Mesenchymal stem cell (in vitro differentiated cells and primary cell): ENCODE data around the gene FAHD1. TPM values are rescaled to one million over a fixed set of nuclear protein-coding genes. Genes with fewer than 3 reads are reported as not detected.
A peak's percentile ranks its signal among the peaks of the same experiment; 100 is the strongest.

Experiments used
- DNase-seq: peaks from one replicate; pipeline ENCODE4 v3.0.0-alpha.2; 2013
- H2AFZ ChIP-seq: one replicate; pipeline ENCODE4 v1.6.1; 2013; ENCODE audit warnings: low read depth, mild to moderate bottlenecking, control low read depth, inconsistent platforms, low read length, moderate library complexity
- H2AK5ac ChIP-seq: 2 replicates; pipeline ENCODE4 v1.6.1; 2013; ENCODE audit warnings: low read length, moderate library complexity, mild to moderate bottlenecking, inconsistent platforms; ENCODE audit not compliant: severe bottlenecking
- H2BK120ac ChIP-seq: one replicate; pipeline ENCODE4 v1.6.1; 2013; ENCODE audit warnings: low read depth, mild to moderate bottlenecking, inconsistent platforms, low read length, moderate library complexity
- H2BK12ac ChIP-seq, 2 experiments: one replicate each; pipeline ENCODE4 v1.6.1; 2013; ENCODE audit warnings: inconsistent platforms in 2 of 2, low read length in 2 of 2, mild to moderate bottlenecking in 2 of 2, moderate library complexity in 2 of 2, control low read depth in 1 of 2
- H2BK15ac ChIP-seq: one replicate; pipeline ENCODE4 v1.6.1; 2013; ENCODE audit warnings: mild to moderate bottlenecking, low read depth, inconsistent platforms; ENCODE audit not compliant: poor library complexity, severe bottlenecking
- H2BK5ac ChIP-seq: 2 replicates; pipeline ENCODE4 v1.6.1; 2013; ENCODE audit warnings: low read depth, mild to moderate bottlenecking, low read length, control low read depth, inconsistent platforms; ENCODE audit not compliant: poor library complexity, severe bottlenecking
- H3K14ac ChIP-seq, 2 experiments: one replicate each; pipeline ENCODE4 v1.6.1; 2013; ENCODE audit warnings: inconsistent platforms in 2 of 2, low read length in 2 of 2, control low read depth in 1 of 2, mild to moderate bottlenecking in 1 of 2, moderate library complexity in 1 of 2
- H3K18ac ChIP-seq, 2 experiments: one replicate each; pipeline ENCODE4 v1.6.1; 2013; ENCODE audit warnings: inconsistent platforms in 2 of 2, low read length in 2 of 2, control low read depth in 1 of 2, low read depth in 1 of 2, mild to moderate bottlenecking in 1 of 2
- H3K23ac ChIP-seq, 2 experiments: one replicate each; pipeline ENCODE4 v1.6.1; 2013; ENCODE audit warnings: inconsistent platforms in 2 of 2, low read length in 2 of 2, mild to moderate bottlenecking in 2 of 2, moderate library complexity in 2 of 2, control low read depth in 1 of 2
- H3K27ac ChIP-seq: 2 replicates; pipeline ENCODE4 v1.5.1; 2013; ENCODE audit warnings: mild to moderate bottlenecking, moderate library complexity, low read length, control low read depth, inconsistent platforms; ENCODE audit not compliant: poor library complexity, severe bottlenecking
- H3K27me3 ChIP-seq, 2 experiments: 2 replicates each; pipeline versions ENCODE4 v1.6.1 to v1.7.0; 2013; ENCODE audit warnings: low read length in 2 of 2, mild to moderate bottlenecking in 2 of 2, moderate library complexity in 2 of 2, control low read depth in 1 of 2, inconsistent platforms in 1 of 2; ENCODE audit not compliant: control insufficient read depth in 1 of 2, insufficient read depth in 1 of 2
- H3K36me3 ChIP-seq, 2 experiments: 2 replicates each; pipeline versions ENCODE4 v1.6.1 to v1.7.0; 2013; ENCODE audit warnings: low read length in 2 of 2, control low read depth in 1 of 2, inconsistent platforms in 1 of 2, low read depth in 1 of 2, mild to moderate bottlenecking in 1 of 2; ENCODE audit not compliant: insufficient read depth in 2 of 2, control insufficient read depth in 1 of 2
- H3K4ac ChIP-seq, 2 experiments: one replicate each; pipeline ENCODE4 v1.6.1; 2013; ENCODE audit warnings: inconsistent platforms in 2 of 2, low read length in 2 of 2, mild to moderate bottlenecking in 2 of 2, moderate library complexity in 2 of 2, control low read depth in 1 of 2, low read depth in 1 of 2
- H3K4me1 ChIP-seq: 2 replicates; pipeline ENCODE4 v1.6.1; 2013; ENCODE audit warnings: low read depth, low read length, control low read depth; ENCODE audit not compliant: control insufficient read depth, insufficient read depth
- H3K4me2 ChIP-seq: 2 replicates; pipeline ENCODE4 v1.6.1; 2013; ENCODE audit warnings: low read length, mild to moderate bottlenecking, inconsistent platforms; ENCODE audit not compliant: poor library complexity, severe bottlenecking
- H3K4me3 ChIP-seq, 2 experiments: 2 replicates each; pipeline versions ENCODE4 v1.5.1 to v1.7.0; 2013; ENCODE audit warnings: low read length in 2 of 2, mild to moderate bottlenecking in 2 of 2, control low read depth in 1 of 2, low read depth in 1 of 2; ENCODE audit not compliant: insufficient read depth in 1 of 2
- H3K79me1 ChIP-seq: replicated peaks from 2 replicates; pipeline ENCODE4 v1.6.1; 2013; ENCODE audit warnings: mild to moderate bottlenecking, control low read depth, low read length, inconsistent platforms; ENCODE audit not compliant: poor library complexity, severe bottlenecking
- H3K9ac ChIP-seq: 2 replicates; pipeline ENCODE4 v1.7.0; 2013; ENCODE audit warnings: mild to moderate bottlenecking, low read length, moderate library complexity
- H3K9me3 ChIP-seq: 2 replicates; pipeline ENCODE4 v1.7.0; 2013; ENCODE audit warnings: mild to moderate bottlenecking, low read length; ENCODE audit not compliant: control insufficient read depth
- H4K8ac ChIP-seq: one replicate; pipeline ENCODE4 v1.6.1; 2013; ENCODE audit warnings: inconsistent platforms, mild to moderate bottlenecking, low read length, moderate library complexity
- H4K91ac ChIP-seq: one replicate; pipeline ENCODE4 v1.6.1; 2013; ENCODE audit warnings: mild to moderate bottlenecking, low read length, inconsistent platforms
- WGBS: methylation state at CpG from one replicate; pipeline ENCODE4 v1.1.7; 2013; ENCODE audit warnings: mixed read lengths; 5-methylcytosine and 5-hydroxymethylcytosine counted together
- polyA plus RNA-seq, 2 experiments: library from polyadenylated mRNA; stranded (reverse); fragments of 200-250 nt; gene quantifications; one replicate each; pipeline ENCODE4 v1.2.3, GENCODE V29; 2013

The FAHD1 gene
- 44.9 TPM for polyA plus RNA-seq (2013, experiment 1 of 2)
- 44.5 TPM for polyA plus RNA-seq (2013, experiment 2 of 2)

DNA sequence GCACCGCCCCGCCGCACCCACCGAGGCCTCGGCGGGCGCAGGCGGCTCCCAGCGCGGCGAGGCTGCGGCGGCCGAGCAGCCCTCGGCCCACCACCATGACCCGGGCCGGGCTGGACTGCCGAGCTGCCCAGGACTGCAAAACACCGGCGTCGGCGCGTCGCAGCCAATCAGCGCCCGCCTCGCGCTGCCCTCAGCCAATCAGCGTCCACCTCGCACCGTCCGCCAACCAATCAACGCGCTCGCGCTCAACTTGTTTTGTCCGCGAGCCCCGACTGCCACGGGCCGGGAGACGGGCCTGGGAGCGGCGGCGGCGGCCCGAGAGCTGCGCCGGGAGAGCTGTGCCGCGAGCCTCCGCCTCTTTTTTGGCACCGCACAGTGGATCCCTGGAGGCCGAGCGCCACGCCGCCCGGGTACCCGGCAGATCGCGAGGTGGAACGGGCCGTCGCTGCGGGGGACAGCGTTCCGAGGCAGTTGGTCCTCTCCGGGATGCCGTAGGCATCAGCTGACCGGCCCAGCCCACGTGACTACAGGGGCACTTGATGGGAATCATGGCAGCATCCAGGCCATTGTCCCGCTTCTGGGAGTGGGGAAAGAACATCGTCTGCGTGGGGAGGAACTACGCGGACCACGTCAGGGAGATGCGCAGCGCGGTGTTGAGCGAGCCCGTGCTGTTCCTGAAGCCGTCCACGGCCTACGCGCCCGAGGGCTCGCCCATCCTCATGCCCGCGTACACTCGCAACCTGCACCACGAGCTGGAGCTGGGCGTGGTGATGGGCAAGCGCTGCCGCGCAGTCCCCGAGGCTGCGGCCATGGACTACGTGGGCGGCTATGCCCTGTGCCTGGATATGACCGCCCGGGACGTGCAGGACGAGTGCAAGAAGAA lies at the start of gene FAHD1, which contains the start of gene HAGH:
Gene FAHD1 (plus strand): TSS at position 516 of the 883 bp plus-strand sequence. CDS start 33 bp downstream, at position 549.
Gene HAGH (minus strand): TSS at position 135 of the 883 bp plus-strand sequence. CDS start 38 bp downstream, at position 97.
- Histone ChIP-seq H2AFZ (peak within 1 kb of the TSS; percentile 94), H3K79me1 (peaks cover 28% of the 10 kb centered on the region), H3K23ac (peak within 1 kb of the TSS in 1 of 2 experiments; percentile 98), H3K4me3 (peak within 1 kb of the TSS; percentile 95 to 96), H3K9ac (peak within 1 kb of the TSS; percentile 88), H2BK12ac (peak within 1 kb of the TSS in 1 of 2 experiments; percentile 83), H3K4me2 (peak within 1 kb of the TSS; percentile 97), H3K4me1 (peaks cover 20% of the 10 kb centered on the region), H2BK5ac (peak within 1 kb of the TSS; percentile 94), H2BK120ac (peak within 1 kb of the TSS; percentile 37), H3K4ac (peak within 1 kb of the TSS; percentile 91 to 94), H3K36me3 (peaks cover 17 to 34% of the 10 kb centered on the region in 2 experiments), H3K9me3 (no peaks in the 10 kb centered on the region), H4K8ac (peak within 1 kb of the TSS; percentile 96), H4K91ac (peak within 1 kb of the TSS; percentile 96), H3K27me3 (no peaks in the 10 kb centered on the region), H2AK5ac (no peak within 1 kb of the TSS), H3K18ac (peak within 1 kb of the TSS; percentile 86 to 91), H3K27ac (peak within 1 kb of the TSS; percentile 38), H2BK15ac (peak within 1 kb of the TSS; percentile 77), H3K14ac (peak within 1 kb of the TSS in 1 of 2 experiments; percentile 95)
- peak; percentile 96 for DNase-seq
- under 1% methylated on average over 91 of the region's 104 CpGs for WGBS

DNA sequence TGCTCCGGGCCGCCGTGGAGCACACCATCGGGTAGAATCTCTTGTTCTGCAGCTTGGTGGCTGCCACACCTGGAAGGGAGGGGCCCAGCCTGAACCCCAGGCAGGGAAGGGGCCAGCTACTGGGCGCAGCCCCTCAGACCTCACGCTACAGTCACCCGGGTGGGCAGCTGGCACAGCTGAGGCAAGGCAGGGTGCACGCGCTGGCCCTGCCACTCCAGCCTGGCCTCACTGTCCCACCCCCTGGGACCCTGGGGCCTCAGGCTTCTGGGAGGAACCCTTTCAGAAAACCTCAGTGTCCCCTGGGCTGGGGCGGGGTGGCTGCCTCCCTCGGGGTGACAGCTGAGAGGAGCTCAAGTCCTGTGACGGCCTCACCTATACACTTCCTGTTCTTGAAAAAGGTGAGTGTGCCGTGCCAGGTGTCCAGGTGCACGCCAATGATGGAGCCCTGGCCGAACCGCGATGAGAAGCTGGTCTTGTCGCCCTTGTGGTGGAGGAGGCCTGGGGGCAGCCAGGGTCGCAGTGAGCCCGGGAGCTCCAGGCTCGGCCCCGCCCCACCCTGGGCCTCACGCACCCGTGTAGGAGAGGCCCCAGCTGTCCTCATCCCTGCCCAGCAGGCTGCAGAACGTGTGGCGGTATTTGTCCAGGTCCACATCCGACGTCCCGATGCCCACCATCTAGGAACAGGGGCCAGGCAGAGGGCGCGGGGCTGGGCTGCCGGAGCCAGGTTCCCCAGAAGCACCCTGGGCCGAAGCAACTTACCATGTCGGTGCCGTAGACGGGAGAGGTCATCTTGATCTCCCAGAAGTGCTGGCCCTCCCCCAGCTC lies 49.4 kb upstream of the FAHD1 start:
- Histone ChIP-seq H4K91ac (no peak overlapping the region), H2AK5ac (no peak overlapping the region), H3K27me3 (no peaks in the 10 kb centered on the region), H2BK12ac (no peak overlapping the region), H3K14ac (no peak overlapping the region), H3K79me1 (peaks cover 39% of the 10 kb centered on the region), H3K4me3 (no peak overlapping the region), H3K4me1 (peaks cover 58% of the 10 kb centered on the region), H3K27ac (no peak overlapping the region), H2BK120ac (no peak overlapping the region), H2BK5ac (no peak overlapping the region), H3K9me3 (no peaks in the 10 kb centered on the region), H3K9ac (no peak overlapping the region), H2BK15ac (no peak overlapping the region), H2AFZ (no peak overlapping the region), H3K18ac (no peak overlapping the region), H4K8ac (no peak overlapping the region), H3K4me2 (peak overlapping the region; percentile 19), H3K36me3 (peaks cover 50 to 67% of the 10 kb centered on the region in 2 experiments), H3K23ac (no peak overlapping the region), H3K4ac (no peak overlapping the region)
- no peak for DNase-seq
- WGBS, result 92% methylated on average over 36 of the region's 36 CpGs

DNA sequence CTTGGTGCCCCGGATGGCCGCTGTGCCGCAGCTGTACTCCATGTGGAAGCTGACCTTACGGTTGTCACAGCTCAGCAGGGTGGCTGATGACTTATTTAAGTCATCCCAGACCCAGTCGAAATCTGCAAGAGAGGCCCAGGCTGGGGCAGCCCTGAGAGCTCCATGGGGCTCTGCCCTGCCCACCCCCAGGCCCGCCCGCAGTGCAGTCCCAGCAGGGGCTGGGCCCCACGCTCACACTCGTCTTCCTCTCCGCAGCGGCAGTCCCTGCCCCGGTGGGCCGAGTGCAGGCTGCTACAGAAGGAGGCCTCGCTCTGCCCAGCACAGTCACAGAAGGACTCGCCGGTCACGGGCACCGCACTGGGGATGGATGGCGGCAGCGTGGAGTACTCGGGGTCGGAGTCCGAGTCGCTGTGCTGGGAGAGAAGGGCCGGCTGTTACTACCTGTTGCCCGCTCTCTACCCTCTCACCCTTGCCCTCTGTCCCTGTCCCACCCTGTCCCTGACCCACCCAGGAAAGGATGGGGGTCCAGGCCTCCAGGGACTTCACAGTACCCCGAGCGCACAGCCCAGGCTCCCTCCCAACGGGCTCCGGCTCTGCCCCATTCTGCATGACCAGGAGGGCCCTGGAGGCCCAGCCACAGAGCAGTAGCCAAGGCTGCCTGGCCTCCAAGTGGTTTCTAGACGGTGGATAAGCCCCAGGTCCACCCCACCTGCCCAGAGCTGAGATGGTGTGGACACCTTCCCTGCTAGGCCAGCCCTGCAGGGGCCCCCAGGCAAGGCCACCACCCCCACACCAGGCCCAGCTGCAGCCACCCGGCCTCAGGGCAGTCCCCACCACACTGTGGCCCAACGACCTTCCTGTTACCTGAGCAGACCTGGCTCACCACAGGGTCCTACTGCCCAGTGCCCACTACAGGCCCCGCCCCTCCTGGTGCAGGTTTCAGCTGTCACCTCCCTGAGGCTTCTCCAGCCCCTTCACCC lies 48.5 kb upstream of the FAHD1 start:
- Histone ChIP-seq H4K91ac (no peak overlapping the region), H3K9ac (no peak overlapping the region), H2BK12ac (no peak overlapping the region), H3K14ac (no peak overlapping the region), H3K23ac (no peak overlapping the region), H2AK5ac (no peak overlapping the region), H3K4ac (no peak overlapping the region), H3K27ac (peak overlapping the region; percentile 19), H3K4me1 (peaks cover 58% of the 10 kb centered on the region), H2BK120ac (no peak overlapping the region), H3K4me3 (no peak overlapping the region), H3K36me3 (peaks cover 50 to 67% of the 10 kb centered on the region in 2 experiments), H2BK5ac (no peak overlapping the region), H2BK15ac (no peak overlapping the region), H3K27me3 (no peaks in the 10 kb centered on the region), H3K18ac (no peak overlapping the region), H3K9me3 (no peaks in the 10 kb centered on the region), H4K8ac (no peak overlapping the region), H3K4me2 (peak overlapping the region; percentile 23), H3K79me1 (peaks cover 39% of the 10 kb centered on the region), H2AFZ (no peak overlapping the region)
- WGBS, result 89% methylated on average over 30 of the region's 34 CpGs
- no peak for DNase-seq
